Right lobe of liver (tissue), 4 donors: ENCODE results near the gene NUP214.

Experiments
- POLR2A ChIP-seq: fragments of 450-650 bp; IDR thresholded peaks from one replicate; pipeline ENCODE4 v1.6.1; 2017; ENCODE audit warnings: antibody characterized with exemption, mild to moderate bottlenecking
- TF ChIP-seq, protein P1 (sequence below), 4 donors: fragments of 200-600 bp in 3 of 4; fragments of 450-650 bp in 1 of 4; IDR thresholded peaks; one replicate each; pipeline versions ENCODE4 v1.5.1 to v1.8.0; 2016 to 2022; ENCODE audit warnings: antibody characterized with exemption in 4 of 4, mild to moderate bottlenecking in 2 of 4
- donor health status: DM: no; HTN: no; CAD: no.
- donor health status: DM: no; HTN: no; CAD: no.
- donor health status: DM: no; HTN: yes; CAD: no.

DNA sequence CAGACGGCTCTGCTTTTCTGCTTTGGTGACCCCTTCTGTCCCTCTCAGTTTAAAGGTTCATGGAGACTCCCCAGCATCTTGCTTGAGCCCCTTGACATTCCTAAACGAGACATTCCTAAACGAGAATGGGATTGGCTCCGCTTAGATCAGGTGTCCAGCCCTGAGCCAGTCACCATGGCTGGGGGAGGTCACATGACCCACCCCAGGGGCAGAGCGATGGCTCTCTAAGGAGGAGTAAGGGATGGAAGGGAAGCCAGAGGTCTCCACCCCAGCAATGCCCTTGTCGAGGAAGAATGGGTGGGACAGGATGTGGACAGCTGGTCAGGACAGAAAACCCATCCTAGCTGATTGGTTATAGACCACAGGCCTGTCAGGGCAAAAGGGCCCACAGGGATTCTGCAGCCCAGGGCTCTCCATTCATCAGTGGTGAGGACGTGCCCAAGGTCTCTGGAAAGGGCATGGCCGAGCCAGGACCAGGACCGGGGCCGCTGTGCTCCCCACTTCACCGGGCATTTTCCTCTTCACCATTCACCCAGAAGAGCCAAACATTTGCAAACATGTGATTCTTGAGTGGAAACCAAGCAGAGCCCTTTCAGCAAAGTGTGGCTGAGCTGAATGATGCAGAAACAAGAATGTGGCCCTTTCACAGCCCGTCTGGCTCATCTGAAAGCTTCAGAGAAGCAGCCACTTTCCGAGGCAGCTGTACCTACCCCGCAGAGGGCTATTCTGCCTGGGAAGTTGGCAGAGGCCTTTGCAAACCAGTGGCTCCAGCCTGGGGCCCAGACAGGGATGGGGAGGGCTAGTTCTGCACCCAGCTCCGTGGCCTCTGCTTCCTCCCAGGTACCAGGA lies 48.8 kb upstream of the NUP214 start:
- TF ChIP-seq, protein P1, sequence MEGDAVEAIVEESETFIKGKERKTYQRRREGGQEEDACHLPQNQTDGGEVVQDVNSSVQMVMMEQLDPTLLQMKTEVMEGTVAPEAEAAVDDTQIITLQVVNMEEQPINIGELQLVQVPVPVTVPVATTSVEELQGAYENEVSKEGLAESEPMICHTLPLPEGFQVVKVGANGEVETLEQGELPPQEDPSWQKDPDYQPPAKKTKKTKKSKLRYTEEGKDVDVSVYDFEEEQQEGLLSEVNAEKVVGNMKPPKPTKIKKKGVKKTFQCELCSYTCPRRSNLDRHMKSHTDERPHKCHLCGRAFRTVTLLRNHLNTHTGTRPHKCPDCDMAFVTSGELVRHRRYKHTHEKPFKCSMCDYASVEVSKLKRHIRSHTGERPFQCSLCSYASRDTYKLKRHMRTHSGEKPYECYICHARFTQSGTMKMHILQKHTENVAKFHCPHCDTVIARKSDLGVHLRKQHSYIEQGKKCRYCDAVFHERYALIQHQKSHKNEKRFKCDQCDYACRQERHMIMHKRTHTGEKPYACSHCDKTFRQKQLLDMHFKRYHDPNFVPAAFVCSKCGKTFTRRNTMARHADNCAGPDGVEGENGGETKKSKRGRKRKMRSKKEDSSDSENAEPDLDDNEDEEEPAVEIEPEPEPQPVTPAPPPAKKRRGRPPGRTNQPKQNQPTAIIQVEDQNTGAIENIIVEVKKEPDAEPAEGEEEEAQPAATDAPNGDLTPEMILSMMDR (IDR thresholded peaks at IDR 0.05): no peak
- no peak for TF ChIP-seq POLR2A
